DMS153 (cell line): ENCODE data around the gene GET4.
"Not testable (repeated sequence)": the region's sequence is repeated elsewhere in the genome, so short reads cannot be mapped to it uniquely, and the experiment has no call there.

Source experiments
- DNase-seq: peaks from one replicate; lab custom pipeline; 2025; lab: John Stamatoyannopoulos, UW

Gene GET4

GRCh38 chr7:930975-931758 is 54.8 kb downstream of the GET4 start:
- DNase-seq = no peak

GRCh38 chr7:931871-932650 is 55.7 kb downstream of the GET4 start:
- no peak for DNase-seq

GRCh38 chr7:932651-932975 is 56.3 kb downstream of the GET4 start:
- no peak for DNase-seq

GRCh38 chr7:934469-935163 is 58.3 kb downstream of the GET4 start:
- DNase-seq = no peak

- DNase-seq = no peak
Observed at GRCh38 chr7:935164-935873, 59.0 kb downstream of the GET4 start.

- DNase-seq = no peak
Observed at GRCh38 chr7:935874-936385, 59.6 kb downstream of the GET4 start.

- no peak for DNase-seq
Observed at GRCh38 chr7:936386-937054, 60.2 kb downstream of the GET4 start.

GRCh38 chr7:937856-938484 is 61.6 kb downstream of the GET4 start:
- no peak for DNase-seq

GRCh38 chr7:938546-939185 is 62.3 kb downstream of the GET4 start:
- no peak for DNase-seq

GRCh38 chr7:939843-940242 is 63.5 kb downstream of the GET4 start:
- no peak for DNase-seq

- DNase-seq = no peak
Observed at GRCh38 chr7:940599-941408, 64.5 kb downstream of the GET4 start.

- DNase-seq = not testable (repeated sequence)
Observed at GRCh38 chr7:943793-944192, 67.4 kb downstream of the GET4 start.

GRCh38 chr7:944744-945143 is 68.4 kb downstream of the GET4 start:
- no peak for DNase-seq

GRCh38 chr7:945147-945555 is 68.8 kb downstream of the GET4 start:
- DNase-seq = no peak

GRCh38 chr7:945556-946255 is 69.4 kb downstream of the GET4 start:
- peak; percentile 85 for DNase-seq
